Measurements from ENCODE around the gene MYO5B.
A peak's percentile ranks its signal among the peaks of the same experiment; 100 is the strongest.

The MYO5B gene

DNA sequence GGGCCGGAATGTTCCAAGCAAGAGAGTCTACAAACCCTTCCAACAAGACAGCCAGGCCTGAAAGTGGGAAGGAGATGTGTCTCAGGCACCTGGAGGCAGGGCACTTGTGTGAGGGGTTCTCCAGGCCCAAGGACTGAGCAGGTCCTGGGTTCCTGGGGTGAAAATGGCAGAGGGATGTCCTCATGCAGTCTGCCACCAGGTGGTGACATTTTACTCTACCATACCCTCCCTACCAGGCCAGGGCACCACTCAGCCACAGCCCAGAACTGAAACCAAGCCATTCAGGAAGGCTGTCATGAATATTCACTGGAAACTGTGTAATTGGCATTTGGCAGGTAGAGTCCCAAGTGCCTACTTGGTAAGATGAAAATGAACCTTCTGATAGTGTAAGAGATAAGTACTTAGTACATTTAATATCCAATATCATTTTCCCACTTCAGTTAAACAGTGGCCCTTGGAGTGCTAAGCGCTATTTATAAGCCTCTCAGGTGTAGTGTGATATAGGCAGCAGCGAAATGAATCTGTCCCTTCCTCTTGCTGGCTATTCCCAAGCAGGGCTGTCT is 185.1 kb downstream of the MYO5B start:
- peak; percentile 62 for DNase-seq (ENCODE audit: low spot score)

- no peak for DNase-seq (ENCODE audit: low spot score)
These were observed 186.6 kb downstream of the MYO5B start for GRCh38 chr18:50008306-50008705.

DNA sequence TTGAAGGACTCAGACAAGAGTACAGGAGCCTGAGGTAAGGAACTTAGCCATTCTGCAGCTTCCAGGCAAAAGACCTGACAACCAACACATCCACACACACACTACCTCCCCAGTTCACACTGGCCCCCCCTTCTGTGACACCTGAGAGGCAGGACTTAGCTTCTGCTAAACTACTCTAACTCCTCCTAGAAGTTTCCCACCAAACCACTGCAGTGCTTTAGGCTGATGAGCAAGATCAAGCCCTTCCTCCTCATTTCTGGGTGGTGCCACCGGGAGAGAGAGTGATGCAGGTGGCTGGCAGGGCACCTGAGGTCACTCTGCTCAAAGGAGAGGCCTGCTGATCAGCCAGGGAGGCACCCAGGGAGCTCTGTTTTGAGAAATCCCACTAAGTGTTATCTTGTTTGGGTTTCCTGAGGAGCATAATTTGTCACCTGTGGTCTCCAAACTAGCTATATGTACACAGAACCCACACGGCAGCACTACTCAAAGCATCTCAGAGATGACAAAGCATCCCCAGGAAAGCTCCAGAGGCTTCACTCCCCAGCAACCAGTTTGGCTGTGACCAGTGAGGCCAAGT is 188.4 kb downstream of the MYO5B start:
- DNase-seq (ENCODE audit: low spot score) = no peak

GRCh38 chr18:50004013-50004412 is 190.9 kb downstream of the MYO5B start:
- DNase-seq (ENCODE audit: low spot score) = no peak

DNA sequence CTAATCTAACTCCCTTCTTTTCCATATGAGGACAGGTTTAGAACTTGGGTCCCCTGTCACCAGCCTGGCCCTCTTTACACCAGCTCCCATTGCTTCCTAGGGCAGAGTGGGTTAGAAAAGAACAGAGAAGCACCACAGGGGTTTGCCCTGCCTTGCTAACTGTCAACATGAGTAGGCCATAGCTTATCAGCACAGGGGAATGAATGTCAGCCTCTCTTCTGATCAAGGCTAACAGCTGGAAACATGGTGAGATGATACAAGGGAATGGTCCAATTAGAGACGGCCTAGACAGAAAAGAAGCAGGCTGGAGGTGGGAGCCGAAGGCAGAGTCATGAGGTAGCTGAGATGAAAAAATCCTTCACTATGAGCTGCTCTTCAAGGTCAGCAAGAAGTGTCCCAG is 192.2 kb downstream of the MYO5B start:
- no peak for DNase-seq (ENCODE audit: low spot score)

GRCh38 chr18:50000227-50000626 is 194.7 kb downstream of the MYO5B start:
- no peak for DNase-seq (ENCODE audit: low spot score)

- no peak for DNase-seq (ENCODE audit: low spot score)
These were observed 195.8 kb downstream of the MYO5B start for GRCh38 chr18:49999128-49999527.

- no peak for DNase-seq (ENCODE audit: low spot score)
These were observed 197.4 kb downstream of the MYO5B start for GRCh38 chr18:49997558-49997957.

- DNase-seq (ENCODE audit: low spot score) = no peak
These were observed 200.5 kb downstream of the MYO5B start for GRCh38 chr18:49994410-49994809.

DNA sequence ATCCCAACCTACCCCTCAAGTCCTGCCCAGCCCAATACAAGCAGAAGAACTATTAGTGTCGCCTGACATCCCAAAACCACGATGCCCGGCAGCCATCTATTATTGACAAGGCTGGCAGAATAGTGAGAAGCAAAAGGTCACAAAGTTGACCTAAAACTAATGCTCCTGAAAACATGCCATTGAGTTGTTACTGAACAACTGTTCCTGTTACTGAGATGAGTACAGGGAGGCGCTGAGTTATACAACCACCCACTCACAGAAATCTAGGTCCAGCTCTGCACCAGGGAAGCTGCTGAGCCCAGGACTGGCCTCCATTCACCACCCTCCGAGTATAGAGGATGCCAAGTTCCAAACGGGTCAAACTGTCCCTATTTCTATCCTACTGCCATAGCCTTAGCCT is 201.6 kb downstream of the MYO5B start:
- no peak for DNase-seq (ENCODE audit: low spot score)

DNA sequence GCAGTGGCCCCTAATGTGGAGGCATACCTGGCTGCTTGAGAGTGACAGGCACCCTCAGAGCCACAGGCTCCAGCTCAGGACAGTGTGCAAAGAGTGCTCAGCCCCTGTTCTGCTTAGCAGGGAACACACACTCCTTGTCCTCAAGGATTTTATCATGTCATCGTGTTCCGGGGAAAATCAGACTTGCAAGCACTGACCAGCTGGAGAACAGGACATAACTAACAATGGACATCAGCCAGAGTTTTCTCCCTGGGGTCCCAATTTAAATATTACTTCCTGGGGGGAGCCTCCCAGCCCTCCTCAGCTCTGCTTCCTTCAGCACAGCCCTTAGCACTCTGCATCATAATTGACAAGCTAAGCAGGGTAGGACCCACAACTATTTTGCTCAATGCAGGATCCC is 206.2 kb downstream of the MYO5B start:
- no peak for DNase-seq (ENCODE audit: low spot score)

- no peak for DNase-seq (ENCODE audit: low spot score)
These were observed 206.8 kb downstream of the MYO5B start for GRCh38 chr18:49988101-49988500.

DNA sequence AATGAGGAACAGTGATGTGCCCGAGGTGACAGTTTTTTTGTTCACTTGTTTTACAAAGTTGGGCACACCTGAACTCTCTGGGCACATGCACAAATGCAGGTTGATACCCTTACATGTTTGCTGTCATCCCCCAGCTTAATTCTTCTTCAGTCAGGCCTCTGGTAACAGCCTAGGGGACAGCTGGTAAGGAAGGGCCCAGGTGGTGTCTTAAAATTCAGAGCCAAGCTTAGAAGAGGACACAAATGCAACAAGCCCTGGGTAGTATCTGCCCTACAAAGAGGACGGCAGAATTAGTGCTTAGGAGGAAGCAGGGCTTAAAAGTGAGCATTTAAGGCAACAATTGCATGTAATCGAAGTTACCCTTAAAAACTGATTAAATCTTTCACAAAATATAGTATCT is 209.7 kb downstream of the MYO5B start:
- no peak for DNase-seq (ENCODE audit: low spot score)

DNA sequence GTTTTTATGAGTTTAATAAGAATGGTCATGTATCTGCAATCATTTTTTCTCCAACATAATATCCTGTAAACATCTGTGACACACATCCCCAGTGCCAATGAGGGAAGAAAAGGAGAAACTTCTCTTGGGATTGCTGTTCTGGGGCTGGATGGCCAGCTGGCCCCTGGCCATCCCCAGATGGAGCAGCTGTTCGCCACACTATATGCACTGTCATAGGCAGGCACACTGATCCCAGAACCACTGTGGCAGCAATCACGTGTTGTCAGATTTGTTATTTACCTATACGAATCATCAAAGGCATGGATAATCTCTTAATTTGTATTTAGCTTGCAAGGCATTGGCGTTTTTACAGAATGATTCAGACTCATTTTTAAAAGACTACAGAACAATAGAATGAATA is 214.1 kb downstream of the MYO5B start:
- no peak for DNase-seq (ENCODE audit: low spot score)

DNA sequence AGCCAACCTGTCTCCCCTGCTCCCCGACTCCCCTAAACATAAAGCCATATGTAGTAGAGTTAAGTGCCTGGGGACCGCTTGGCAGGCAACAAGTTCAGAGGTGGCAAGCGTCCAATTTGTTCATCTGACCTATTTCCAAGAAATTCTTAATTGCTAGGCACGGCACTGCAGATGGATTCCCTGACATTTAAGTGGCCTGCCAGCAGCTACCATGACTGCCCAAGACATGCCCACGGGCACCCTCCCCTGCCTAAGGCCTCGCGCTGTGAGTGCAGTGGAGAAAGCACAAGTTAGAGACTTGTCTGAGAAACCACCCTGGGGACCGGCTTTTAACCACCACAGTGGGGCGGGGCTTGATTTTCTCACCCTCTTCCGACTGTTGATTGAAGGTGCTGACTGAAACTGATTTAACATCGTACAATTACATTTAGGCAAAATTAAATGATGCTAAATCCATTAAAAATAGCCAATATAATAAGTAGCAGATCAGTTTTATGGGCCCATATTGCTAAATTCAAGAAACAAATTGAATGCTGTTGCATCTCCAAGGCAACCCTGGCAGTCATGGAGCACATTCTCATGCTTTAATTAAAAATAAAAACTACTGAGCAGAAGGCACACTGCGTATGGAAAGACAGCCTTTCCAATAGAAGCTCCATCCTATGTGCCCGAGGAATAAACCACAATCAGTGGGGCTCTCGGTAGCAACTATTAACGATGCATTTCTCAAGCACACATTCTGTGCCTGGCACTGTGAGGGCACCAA is 218.0 kb downstream of the MYO5B start:
- no peak for DNase-seq (ENCODE audit: low spot score)

DNA sequence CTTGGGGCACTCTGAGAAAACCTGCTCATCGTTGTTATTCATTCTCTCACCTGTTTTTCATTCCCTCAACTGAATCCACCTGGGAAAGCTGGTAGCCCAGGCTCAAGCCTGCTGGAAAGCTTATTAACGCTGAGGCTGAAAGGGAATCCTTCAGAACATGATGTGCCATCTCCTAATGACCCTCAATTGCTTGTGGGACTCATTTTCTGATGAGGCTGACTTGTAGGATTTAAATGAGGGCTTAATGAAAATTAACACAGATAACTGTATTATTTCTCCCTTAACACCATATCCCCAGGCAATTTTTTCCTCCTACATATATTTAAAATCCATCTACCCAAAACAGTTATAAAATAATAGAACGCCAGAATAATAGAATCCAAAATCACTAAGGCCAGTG is 218.9 kb downstream of the MYO5B start:
- no peak for DNase-seq (ENCODE audit: low spot score)

DNA sequence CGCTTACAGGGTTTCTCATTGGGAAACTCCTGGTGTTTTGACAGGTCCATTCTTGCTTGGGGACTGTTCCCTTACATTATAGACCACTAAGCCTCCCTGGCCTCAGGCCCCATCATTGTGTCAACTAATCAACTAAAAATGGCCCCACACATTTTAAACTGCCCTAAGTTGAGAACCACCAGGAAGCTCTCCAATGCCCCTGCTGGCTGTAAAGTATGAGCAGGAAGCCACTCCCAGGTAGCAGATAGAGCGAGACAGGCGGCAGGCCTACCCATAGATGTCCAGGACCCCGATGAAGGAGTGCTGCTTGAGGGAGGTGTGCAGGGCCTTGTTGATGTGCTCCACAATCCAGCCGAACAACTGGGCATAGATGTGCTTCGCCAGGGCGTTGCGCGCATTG is 220.9 kb downstream of the MYO5B start:
- no peak for DNase-seq (ENCODE audit: low spot score)

- no peak for DNase-seq (ENCODE audit: low spot score)
These were observed 221.4 kb downstream of the MYO5B start for GRCh38 chr18:49973592-49973991.

DNA sequence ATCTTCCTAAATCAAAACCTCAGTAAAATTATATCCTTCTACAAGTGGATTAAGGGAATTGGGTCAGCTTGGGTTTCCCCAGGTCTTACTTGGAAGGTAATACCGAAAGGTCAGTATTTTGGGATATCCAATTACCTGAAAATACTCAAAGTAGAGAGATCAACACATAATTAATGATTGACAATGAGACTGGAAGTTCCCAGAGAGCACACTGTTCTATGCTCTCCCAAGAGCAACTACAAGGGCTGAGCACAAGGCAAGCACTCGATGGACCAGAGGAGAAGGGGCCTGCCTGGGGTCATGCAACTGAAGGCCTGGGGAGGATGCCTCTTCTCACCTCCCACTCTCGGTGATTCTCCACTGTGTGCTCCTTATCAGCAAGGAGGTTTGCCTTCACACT is 222.4 kb downstream of the MYO5B start:
- no peak for DNase-seq (ENCODE audit: low spot score)

GRCh38 chr18:49971462-49971861 is 223.5 kb downstream of the MYO5B start:
- no peak for DNase-seq (ENCODE audit: low spot score)

DNA sequence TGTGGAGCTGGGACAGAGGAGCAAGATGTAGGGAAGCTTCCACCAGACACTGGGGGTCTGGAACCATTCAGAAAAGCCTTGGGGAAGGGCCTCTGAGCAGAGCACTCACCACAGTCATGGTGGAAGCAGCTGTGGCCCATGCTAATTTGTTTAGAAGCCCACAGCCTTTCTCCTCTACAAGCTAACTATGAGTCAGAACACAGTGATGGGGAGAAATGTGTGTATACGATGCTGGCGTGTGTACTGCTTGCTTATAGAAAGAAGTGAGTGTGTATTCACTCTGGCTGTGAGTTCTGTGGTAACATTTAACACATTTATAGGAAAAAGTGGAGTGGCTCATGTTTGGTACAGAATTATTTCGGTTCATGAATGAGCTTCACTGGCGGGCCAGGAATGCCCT is 224.6 kb downstream of the MYO5B start:
- no peak for DNase-seq (ENCODE audit: low spot score)

- no peak for DNase-seq (ENCODE audit: low spot score)
These were observed 226.2 kb downstream of the MYO5B start for GRCh38 chr18:49968644-49969309.

GRCh38 chr18:49967636-49968313 is 227.2 kb downstream of the MYO5B start:
- no peak for DNase-seq (ENCODE audit: low spot score)

Measured in germinal center (tissue), 1 donor.